Natural killer cell (primary cell): ENCODE data around the gene CHRNA3. TPM values are rescaled to one million over a fixed set of nuclear protein-coding genes. Genes with fewer than 3 reads are reported as not detected.

Experiments
- ATAC-seq, 3 donors: fragments of 150-1000 bp in 2 of 3; fragments of 200-7000 bp in 1 of 3; cut with Tn5 transposase; 1 replicate in 1 of 3; 2 replicates in 2 of 3; pipeline ENCODE4 v1.10.0; 2021; ENCODE audit warnings: mild to moderate bottlenecking in 2 of 3, moderate library complexity in 2 of 3
- DNase-seq, 2 donors: peaks; one replicate each; pipeline versions ENCODE4 v3.0.0 to v3.0.0-alpha.2; 2013 to 2021; ENCODE audit warnings: mixed read lengths in 1 of 2
- H3K27ac ChIP-seq: one replicate; pipeline ENCODE4 v1.5.1; 2013; ENCODE audit warnings: mild to moderate bottlenecking, low read length
- H3K27me3 ChIP-seq: one replicate; pipeline ENCODE4 v1.6.1; 2013; ENCODE audit warnings: low read length; ENCODE audit not compliant: control insufficient read depth, insufficient read depth
- H3K36me3 ChIP-seq: one replicate; pipeline ENCODE4 v1.6.1; 2013; ENCODE audit warnings: low read length; ENCODE audit not compliant: control insufficient read depth, insufficient read depth
- H3K4me1 ChIP-seq: one replicate; pipeline ENCODE4 v1.6.1; 2013; ENCODE audit warnings: low read length; ENCODE audit not compliant: control insufficient read depth, insufficient read depth
- H3K4me3 ChIP-seq: one replicate; pipeline ENCODE4 v1.5.1; 2013; ENCODE audit warnings: low read length
- H3K9me3 ChIP-seq: one replicate; pipeline ENCODE4 v1.6.1; 2013; ENCODE audit warnings: low read length; ENCODE audit not compliant: control insufficient read depth, insufficient read depth
- H3K27ac Mint-ChIP-seq, 2 donors: one replicate each; pipeline ENCODE4 v1.8.0; 2022; ENCODE audit warnings: mild to moderate bottlenecking in 2 of 2, mixed read lengths in 2 of 2, moderate library complexity in 1 of 2
- H3K27me3 Mint-ChIP-seq, 2 donors: one replicate each; pipeline ENCODE4 v1.8.0; 2022; ENCODE audit warnings: low read depth in 2 of 2, mixed read lengths in 2 of 2
- H3K36me3 Mint-ChIP-seq: one replicate; pipeline ENCODE4 v1.8.0; 2022; ENCODE audit warnings: mixed read lengths
- H3K4me1 Mint-ChIP-seq, 2 donors: one replicate each; pipeline ENCODE4 v1.8.0; 2022; ENCODE audit warnings: mixed read lengths in 2 of 2
- H3K4me3 Mint-ChIP-seq: one replicate; pipeline ENCODE4 v1.8.0; 2022; ENCODE audit warnings: mild to moderate bottlenecking, moderate library complexity, mixed read lengths
- H3K9me3 Mint-ChIP-seq, 2 donors: one replicate each; pipeline ENCODE4 v1.8.0; 2022; ENCODE audit warnings: mixed read lengths in 2 of 2
- WGBS: methylation state at CpG from one replicate; pipeline ENCODE4 v1.1.7; 2013; ENCODE audit warnings: missing lambda C conversion rate; ENCODE audit not compliant: insufficient coverage; 5-methylcytosine and 5-hydroxymethylcytosine counted together
- intact Hi-C: fragments of 100-400 bp; cut with micrococcal nuclease; formaldehyde crosslinking; loops from one replicate; pipeline ENCODE4 v1.14.2; 2022
- total RNA-seq, 4 donors: library from RNA; stranded (reverse); fragments of 120-200 nt in 1 of 4; gene quantifications; one replicate each; pipeline versions ENCODE4 v1.2.3 to v1.2.4, GENCODE V29; 2013 to 2022
- TF ChIP-seq, protein P1 (sequence below): fragments of 200-600 bp; IDR thresholded peaks from one replicate; pipeline ENCODE4 v1.8.0; 2022; ENCODE audit warnings: antibody characterized with exemption

The CHRNA3 gene
- total RNA-seq, 3 donors from 2014 or later (not counting 1 experiment from before 2014, with no cell fraction given), result not detected

DNA sequence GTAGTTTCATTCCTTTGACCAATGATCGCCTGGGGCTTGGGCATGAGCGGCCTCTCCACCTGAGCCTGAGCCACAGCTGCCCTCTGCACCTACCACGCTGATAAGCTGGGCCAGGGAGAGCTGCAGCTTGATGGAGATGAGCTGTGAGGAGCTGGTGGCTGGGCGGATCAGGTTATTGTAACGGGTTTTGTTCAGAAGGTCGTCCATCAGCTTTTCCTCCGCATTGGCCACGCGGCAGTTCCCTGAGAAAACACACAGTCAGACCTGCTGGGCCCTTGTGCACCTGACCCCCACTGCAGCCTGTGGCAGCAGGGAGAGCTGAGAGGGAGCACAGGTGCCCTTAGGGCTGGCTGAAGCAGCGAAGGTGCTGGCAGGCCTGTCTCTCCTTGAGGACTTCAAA is 14.6 kb upstream of the CHRNA3 start:
- TF ChIP-seq, protein P1, sequence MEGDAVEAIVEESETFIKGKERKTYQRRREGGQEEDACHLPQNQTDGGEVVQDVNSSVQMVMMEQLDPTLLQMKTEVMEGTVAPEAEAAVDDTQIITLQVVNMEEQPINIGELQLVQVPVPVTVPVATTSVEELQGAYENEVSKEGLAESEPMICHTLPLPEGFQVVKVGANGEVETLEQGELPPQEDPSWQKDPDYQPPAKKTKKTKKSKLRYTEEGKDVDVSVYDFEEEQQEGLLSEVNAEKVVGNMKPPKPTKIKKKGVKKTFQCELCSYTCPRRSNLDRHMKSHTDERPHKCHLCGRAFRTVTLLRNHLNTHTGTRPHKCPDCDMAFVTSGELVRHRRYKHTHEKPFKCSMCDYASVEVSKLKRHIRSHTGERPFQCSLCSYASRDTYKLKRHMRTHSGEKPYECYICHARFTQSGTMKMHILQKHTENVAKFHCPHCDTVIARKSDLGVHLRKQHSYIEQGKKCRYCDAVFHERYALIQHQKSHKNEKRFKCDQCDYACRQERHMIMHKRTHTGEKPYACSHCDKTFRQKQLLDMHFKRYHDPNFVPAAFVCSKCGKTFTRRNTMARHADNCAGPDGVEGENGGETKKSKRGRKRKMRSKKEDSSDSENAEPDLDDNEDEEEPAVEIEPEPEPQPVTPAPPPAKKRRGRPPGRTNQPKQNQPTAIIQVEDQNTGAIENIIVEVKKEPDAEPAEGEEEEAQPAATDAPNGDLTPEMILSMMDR, result no peak

DNA sequence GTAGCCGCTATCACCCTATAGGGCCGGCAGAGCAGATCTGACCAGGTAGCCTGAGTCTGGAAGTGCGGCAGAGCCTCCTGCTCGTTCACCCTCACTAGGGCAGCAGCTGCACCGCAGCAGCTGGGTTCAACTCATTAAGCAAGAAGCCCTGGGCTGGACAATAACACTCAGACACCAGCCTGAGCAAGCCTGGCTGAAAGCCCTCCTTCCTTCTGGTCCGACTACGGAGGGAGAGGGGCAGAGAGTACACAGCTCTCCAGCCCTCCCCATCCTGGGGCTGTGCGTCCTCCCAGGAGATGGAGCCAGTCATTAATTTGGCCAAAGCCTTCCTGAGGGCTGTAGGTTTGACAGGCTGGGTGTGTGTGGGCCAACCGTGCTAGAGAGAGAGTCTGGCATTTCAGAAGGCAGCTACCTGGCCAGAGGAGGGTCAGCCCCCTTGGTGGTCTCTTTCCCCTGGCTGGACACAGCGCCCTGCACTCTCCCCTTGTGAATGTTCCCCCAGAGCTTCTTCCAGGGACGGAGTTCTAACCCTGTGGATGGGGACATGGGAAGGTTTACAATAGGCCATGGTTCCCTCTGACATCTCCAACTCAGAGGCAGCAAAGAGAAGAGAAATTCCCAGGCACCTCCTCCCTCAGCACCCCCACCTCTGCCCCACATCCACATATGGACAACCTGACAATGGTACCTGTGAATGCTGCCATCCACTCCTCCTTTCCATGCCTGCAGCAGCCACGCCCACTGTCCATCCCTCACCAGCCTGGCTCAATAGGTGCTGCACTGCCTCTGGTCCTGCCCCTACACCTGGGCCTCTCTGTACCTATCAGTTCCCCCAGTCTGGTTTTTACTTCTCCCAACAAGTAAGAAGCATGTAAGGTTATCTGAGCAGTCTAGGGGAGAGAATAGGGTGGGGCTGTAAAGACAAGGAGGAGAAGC is 13.7 kb upstream of the CHRNA3 start:
- peaks cover 5 to 24% of the 10 kb centered on the region in 2 donors for H3K27me3 Mint-ChIP-seq
- H3K4me1 Mint-ChIP-seq, result no peaks in the 10 kb centered on the region
- H3K27ac Mint-ChIP-seq, result no peak overlapping the region
- 87% methylated on average over 12 of the region's 12 CpGs for WGBS
- Histone ChIP-seq H3K27me3 (no peaks in the 10 kb centered on the region), H3K9me3 (peaks cover 4% of the 10 kb centered on the region), H3K4me1 (no peaks in the 10 kb centered on the region), H3K27ac (no peak overlapping the region), H3K4me3 (no peak overlapping the region), H3K36me3 (no peaks in the 10 kb centered on the region)
- H3K4me3 Mint-ChIP-seq, result no peak overlapping the region
- no peaks in the 10 kb centered on the region for H3K9me3 Mint-ChIP-seq
- intact Hi-C loops, result loop anchor here (5.0 kb wide), 1 partner anchor 548 kb away; no protein-coding TSS in a partner anchor
- no peak for ATAC-seq
- no peaks in the 10 kb centered on the region for H3K36me3 Mint-ChIP-seq
- TF ChIP-seq, protein P1, result no peak
- no peak for DNase-seq

More for the DNA sequence above, 14.6 kb upstream of the CHRNA3 start:
- DNase-seq, result no peak
- Mint-ChIP-seq H3K27me3 (peaks cover 5 to 24% of the 10 kb centered on the region in 2 donors), H3K4me1 (no peaks in the 10 kb centered on the region), H3K36me3 (no peaks in the 10 kb centered on the region), H3K27ac (no peak overlapping the region), H3K9me3 (no peaks in the 10 kb centered on the region), H3K4me3 (no peak overlapping the region)
- ATAC-seq, result no peak
- Histone ChIP-seq H3K4me3 (no peak overlapping the region), H3K9me3 (peaks cover 4% of the 10 kb centered on the region), H3K36me3 (no peaks in the 10 kb centered on the region), H3K4me1 (peaks cover under 1% of the 10 kb centered on the region), H3K27ac (no peak overlapping the region), H3K27me3 (peaks cover 2% of the 10 kb centered on the region)
- intact Hi-C loops, result loop anchor here (5.0 kb wide), 1 partner anchor 547 kb away; no protein-coding TSS in a partner anchor
- WGBS, result 87% methylated on average over 10 of the region's 10 CpGs

DNA sequence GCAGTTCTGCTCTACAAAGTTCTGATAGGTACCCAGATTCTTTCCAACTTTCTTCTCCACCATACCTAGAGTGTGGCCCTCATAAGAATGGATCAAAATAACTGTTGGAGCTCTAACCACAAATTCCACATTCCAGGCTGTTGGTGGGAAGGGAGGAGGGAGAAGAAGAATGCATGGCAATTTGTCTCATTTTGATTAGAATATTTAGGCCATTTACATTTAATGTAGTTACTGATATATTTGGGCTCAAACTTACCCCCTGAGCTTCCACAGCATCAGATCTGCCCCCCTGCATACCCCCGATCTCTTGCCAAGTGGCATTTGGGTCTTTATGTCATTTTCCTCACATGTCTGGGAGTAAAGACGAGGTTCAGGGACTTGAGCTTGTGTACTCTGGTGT is 12.6 kb upstream of the CHRNA3 start:
- no peak overlapping the region for H3K4me3 Mint-ChIP-seq
- no peaks in the 10 kb centered on the region for H3K36me3 ChIP-seq
- no peaks in the 10 kb centered on the region for H3K36me3 Mint-ChIP-seq
- no peaks in the 10 kb centered on the region for H3K27me3 ChIP-seq
- no peak overlapping the region for H3K4me3 ChIP-seq
- no peaks in the 10 kb centered on the region for H3K4me1 Mint-ChIP-seq
- H3K9me3 Mint-ChIP-seq, result no peaks in the 10 kb centered on the region
- peaks cover 0 to 28% of the 10 kb centered on the region in 2 donors for H3K27me3 Mint-ChIP-seq
- H3K27ac ChIP-seq, result no peak overlapping the region
- no peaks in the 10 kb centered on the region for H3K4me1 ChIP-seq
- ATAC-seq (no peak), DNase-seq (no peak)
- H3K27ac Mint-ChIP-seq, result no peak overlapping the region
- intact Hi-C loops, result no loop called here
- TF ChIP-seq, protein P1, result no peak
- peaks cover 4% of the 10 kb centered on the region for H3K9me3 ChIP-seq
- WGBS, result 86% methylated on average over 2 of the region's 2 CpGs
